Measurements from ENCODE around the gene SELENBP1. TPM values are rescaled to one million over a fixed set of nuclear protein-coding genes. Genes with fewer than 3 reads are reported as not detected.
A peak's percentile ranks its signal among the peaks of the same experiment; 100 is the strongest.

The SELENBP1 gene
- polyA plus RNA-seq, 1 donor, result 97.9 TPM

DNA sequence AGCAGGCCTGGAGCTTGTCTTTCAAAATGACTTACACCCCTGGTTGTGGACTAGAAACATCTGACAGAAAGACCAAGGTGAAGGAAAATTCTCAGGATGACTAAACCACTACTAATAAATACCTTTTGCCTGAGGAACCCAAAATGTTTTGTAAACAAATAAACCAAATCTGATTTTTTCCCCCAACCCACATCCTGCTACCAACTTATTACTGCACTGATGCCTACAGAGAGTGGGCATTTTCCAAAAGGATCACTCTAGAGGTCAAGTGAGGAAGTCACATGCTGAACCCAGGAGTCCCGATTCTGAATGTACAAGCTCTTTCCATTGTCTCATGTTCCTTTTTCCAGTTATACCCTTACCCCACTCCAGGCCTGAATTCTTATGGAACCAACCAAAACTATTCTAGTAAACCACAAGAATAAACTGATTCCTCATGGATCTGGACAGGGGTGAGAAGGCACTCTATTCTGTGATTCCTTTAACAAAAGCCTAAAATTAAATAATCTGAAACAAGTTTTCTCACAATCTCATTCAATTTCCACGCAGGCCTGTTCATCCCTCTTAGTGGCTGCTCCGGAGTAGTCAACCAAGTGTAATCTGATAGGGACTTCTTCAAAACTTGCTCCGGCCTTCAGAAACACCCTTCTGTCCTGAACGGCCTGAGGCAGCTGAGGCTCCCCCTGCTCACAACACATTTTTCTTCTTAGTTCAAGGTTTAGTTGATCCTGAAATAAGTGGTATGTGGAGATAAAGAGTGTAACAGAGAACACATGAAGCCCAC, 46.7 kb downstream of the SELENBP1 start:
- H3K27me3 ChIP-seq (ENCODE audit: control insufficient read depth, insufficient read depth, low read length), result no peaks in the 10 kb centered on the region
- WGBS (ENCODE audit: insufficient coverage, low lambda C conversion rate), result 0% methylated on average over 1 of the region's 5 CpGs
- no peak overlapping the region for H3K27ac ChIP-seq (ENCODE audit: low read length)
- no peaks in the 10 kb centered on the region for H3K9me3 ChIP-seq (ENCODE audit: control insufficient read depth, low read depth, low read length)
- peak overlapping the region; percentile 66 for H3K4me3 ChIP-seq (ENCODE audit: low read length)
- DNase-seq, result no peak
- peaks cover 33% of the 10 kb centered on the region for H3K36me3 ChIP-seq (ENCODE audit: control insufficient read depth, insufficient read depth, low read length)
- H3K4me1 ChIP-seq (ENCODE audit: control insufficient read depth, insufficient read depth, low read length), result peaks cover 4% of the 10 kb centered on the region

DNA sequence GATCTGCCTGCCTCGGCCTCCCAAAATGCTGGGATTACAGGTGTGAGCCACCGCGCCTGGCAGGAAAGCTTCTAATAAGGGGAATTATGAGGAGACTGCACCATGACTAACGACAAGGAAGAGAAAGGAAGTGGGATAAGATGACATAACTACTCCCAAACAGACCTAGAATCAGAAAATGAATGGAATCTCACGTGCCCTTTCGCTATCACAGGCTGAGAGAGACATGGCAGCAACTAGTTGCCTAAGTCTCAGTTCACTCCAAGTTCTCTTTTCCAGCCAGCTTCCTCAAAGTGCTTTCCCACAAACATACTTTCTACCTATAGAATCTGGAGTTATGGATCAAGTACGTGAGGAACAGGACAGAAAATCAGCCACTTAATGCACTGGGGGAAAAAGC, 47.3 kb downstream of the SELENBP1 start:
- H3K36me3 ChIP-seq (ENCODE audit: control insufficient read depth, insufficient read depth, low read length), result peaks cover 39% of the 10 kb centered on the region
- no CpG with 5 or more reads among the region's 7 CpGs for WGBS (ENCODE audit: insufficient coverage, low lambda C conversion rate)
- H3K4me3 ChIP-seq (ENCODE audit: low read length), result no peak overlapping the region
- H3K9me3 ChIP-seq (ENCODE audit: control insufficient read depth, low read depth, low read length), result no peaks in the 10 kb centered on the region
- no peak overlapping the region for H3K27ac ChIP-seq (ENCODE audit: low read length)
- DNase-seq, result no peak
- no peaks in the 10 kb centered on the region for H3K27me3 ChIP-seq (ENCODE audit: control insufficient read depth, insufficient read depth, low read length)
- peaks cover 4% of the 10 kb centered on the region for H3K4me1 ChIP-seq (ENCODE audit: control insufficient read depth, insufficient read depth, low read length)

DNA sequence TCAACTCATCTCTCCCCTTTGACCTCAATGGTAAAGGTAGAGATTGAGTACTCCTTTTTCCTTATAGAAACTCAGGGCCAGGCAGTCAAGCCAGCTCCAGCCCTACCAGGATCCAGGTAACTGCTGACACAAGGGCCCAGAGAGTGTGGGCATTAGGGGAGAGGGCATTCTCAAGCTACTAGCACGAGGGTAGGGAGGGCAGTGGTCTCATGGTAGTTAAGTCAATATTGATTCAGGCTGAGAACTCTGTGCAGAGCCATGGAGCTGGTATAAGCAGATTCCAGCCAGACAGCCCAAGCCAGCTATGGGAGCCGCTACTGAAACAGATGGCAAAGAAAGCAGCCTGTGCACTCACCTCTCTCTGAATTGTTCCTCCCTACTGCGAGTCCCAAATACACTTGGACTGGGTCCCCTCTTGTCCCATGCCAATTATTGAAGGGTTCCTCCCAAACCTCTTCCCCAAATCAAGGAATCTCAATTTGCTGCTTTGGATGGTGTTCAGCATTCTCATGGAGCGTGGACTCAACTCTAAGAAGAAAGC, 48.0 kb downstream of the SELENBP1 start:
- H3K27ac ChIP-seq (ENCODE audit: low read length), result no peak overlapping the region
- no peaks in the 10 kb centered on the region for H3K9me3 ChIP-seq (ENCODE audit: control insufficient read depth, low read depth, low read length)
- peaks cover 42% of the 10 kb centered on the region for H3K36me3 ChIP-seq (ENCODE audit: control insufficient read depth, insufficient read depth, low read length)
- H3K4me3 ChIP-seq (ENCODE audit: low read length), result no peak overlapping the region
- peaks cover 4% of the 10 kb centered on the region for H3K4me1 ChIP-seq (ENCODE audit: control insufficient read depth, insufficient read depth, low read length)
- DNase-seq, result no peak
- no CpG with 5 or more reads among the region's 4 CpGs for WGBS (ENCODE audit: insufficient coverage, low lambda C conversion rate)
- no peaks in the 10 kb centered on the region for H3K27me3 ChIP-seq (ENCODE audit: control insufficient read depth, insufficient read depth, low read length)

DNA sequence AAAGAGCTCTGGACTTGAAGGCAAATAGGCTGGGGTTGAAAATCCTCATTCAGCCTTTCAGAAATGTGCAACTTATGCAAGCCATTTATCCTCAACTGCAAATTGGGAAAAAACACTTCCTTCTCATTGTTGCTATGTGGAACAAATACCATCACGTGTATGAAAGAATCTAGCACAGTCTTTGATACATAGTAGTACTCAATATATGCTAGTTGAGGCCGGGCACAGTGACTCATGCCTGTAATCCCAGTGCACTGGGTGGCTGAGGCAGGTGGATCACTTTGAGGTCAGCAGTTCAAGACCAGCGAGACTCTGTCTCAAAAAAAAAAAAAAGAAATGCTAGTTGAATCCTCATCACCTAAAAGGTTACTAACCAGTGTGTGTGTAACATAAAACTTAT, 53.5 kb downstream of the SELENBP1 start:
- H3K4me1 ChIP-seq (ENCODE audit: control insufficient read depth, insufficient read depth, low read length), result no peaks in the 10 kb centered on the region

DNA sequence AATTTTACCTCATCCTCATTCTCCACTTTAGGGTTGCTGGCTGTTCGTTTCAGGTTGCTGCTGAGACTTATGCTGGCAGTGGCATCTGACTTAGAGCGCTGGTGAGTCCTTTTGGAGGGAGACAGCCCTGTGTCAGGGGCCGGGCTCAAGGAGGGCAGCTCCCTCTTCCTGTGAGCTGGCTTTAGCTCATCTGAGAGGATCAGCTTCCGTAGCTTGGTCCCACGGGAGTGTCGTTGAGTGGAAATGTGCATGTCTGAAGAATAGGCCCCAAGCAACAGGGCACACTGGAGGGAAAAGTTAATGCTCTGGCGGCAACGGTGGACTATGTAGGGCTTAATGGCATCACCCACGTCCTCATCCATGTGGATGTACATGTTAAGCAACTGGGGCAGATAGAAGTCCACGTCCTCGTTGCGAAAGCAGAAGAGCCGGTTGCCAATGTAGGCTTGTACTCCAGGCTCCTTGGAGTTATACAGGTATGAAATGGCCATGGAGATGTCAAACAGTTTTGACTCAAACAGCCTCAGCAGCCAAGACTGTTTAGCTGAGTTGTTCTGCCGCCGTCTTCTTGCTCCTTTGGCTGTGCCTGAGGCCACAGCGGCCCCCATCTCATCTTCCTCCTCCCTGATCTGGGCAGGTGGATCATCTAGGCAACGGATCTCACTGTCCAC, 56.8 kb downstream of the SELENBP1 start:
- Histone ChIP-seq H3K4me1 (ENCODE audit: control insufficient read depth, insufficient read depth, low read length) (peaks cover 26% of the 10 kb centered on the region), H3K36me3 (ENCODE audit: control insufficient read depth, insufficient read depth, low read length) (peaks cover 61% of the 10 kb centered on the region), H3K27me3 (ENCODE audit: control insufficient read depth, insufficient read depth, low read length) (no peaks in the 10 kb centered on the region), H3K4me3 (ENCODE audit: low read length) (no peak overlapping the region), H3K9me3 (ENCODE audit: control insufficient read depth, low read depth, low read length) (no peaks in the 10 kb centered on the region), H3K27ac (ENCODE audit: low read length) (no peak overlapping the region)
- WGBS (ENCODE audit: insufficient coverage, low lambda C conversion rate), result no CpG with 5 or more reads among the region's 17 CpGs
- no peak for DNase-seq

More for the DNA sequence above, 53.5 kb downstream of the SELENBP1 start:
- DNase-seq, result no peak
- Histone ChIP-seq H3K9me3 (ENCODE audit: control insufficient read depth, low read depth, low read length) (no peaks in the 10 kb centered on the region), H3K4me3 (ENCODE audit: low read length) (no peak overlapping the region), H3K27me3 (ENCODE audit: control insufficient read depth, insufficient read depth, low read length) (no peaks in the 10 kb centered on the region), H3K36me3 (ENCODE audit: control insufficient read depth, insufficient read depth, low read length) (peaks cover 60% of the 10 kb centered on the region), H3K27ac (ENCODE audit: low read length) (no peak overlapping the region)
- WGBS (ENCODE audit: insufficient coverage, low lambda C conversion rate), result no CpG with 5 or more reads among the region's 3 CpGs

Other genes starting within 250 kb of the SELENBP1 start
- 23.4 TPM for gene SEMA6C, start 226.1 kb downstream of the SELENBP1 start, polyA plus RNA-seq
- 5.0 TPM for gene TNFAIP8L2, start 216.1 kb downstream of the SELENBP1 start, polyA plus RNA-seq
- 10.7 TPM for gene LYSMD1, start 206.8 kb downstream of the SELENBP1 start, polyA plus RNA-seq
- gene SCNM1, start 206.6 kb downstream of the SELENBP1 start, polyA plus RNA-seq, result 38.7 TPM
- 0.64 TPM for gene TMOD4, start 196.7 kb downstream of the SELENBP1 start, polyA plus RNA-seq
- gene VPS72, start 182.5 kb downstream of the SELENBP1 start, polyA plus RNA-seq, result 43.7 TPM
- gene PIP5K1A, start 174.2 kb downstream of the SELENBP1 start, polyA plus RNA-seq, result 32.9 TPM
- 118 TPM for gene PSMD4, start 118.0 kb downstream of the SELENBP1 start, polyA plus RNA-seq
- 21.3 TPM for gene ZNF687, start 90.4 kb downstream of the SELENBP1 start, polyA plus RNA-seq
- 51.9 TPM for gene PI4KB, start 45.3 kb downstream of the SELENBP1 start, polyA plus RNA-seq
- gene RFX5, start 25.5 kb downstream of the SELENBP1 start, polyA plus RNA-seq, result 41.4 TPM
- gene PSMB4, start 26.9 kb upstream of the SELENBP1 start, polyA plus RNA-seq, result 234 TPM
- gene POGZ, start 86.8 kb upstream of the SELENBP1 start, polyA plus RNA-seq, result 91.5 TPM
- gene CGN, start 138.7 kb upstream of the SELENBP1 start, polyA plus RNA-seq, result 145 TPM
- 24.1 TPM for gene TUFT1, start 167.6 kb upstream of the SELENBP1 start, polyA plus RNA-seq
- gene SNX27, start 239.3 kb upstream of the SELENBP1 start, polyA plus RNA-seq, result 20.0 TPM